Thyroid gland (tissue), 4 donors: Measurements from ENCODE around the gene USP34. TPM values are rescaled to one million over a fixed set of nuclear protein-coding genes. Genes with fewer than 3 reads are reported as not detected.
A peak's percentile ranks its signal among the peaks of the same experiment; 100 is the strongest.
"Not testable (repeated sequence)": the region's sequence is repeated elsewhere in the genome, so short reads cannot be mapped to it uniquely, and the experiment has no call there.

ENCODE experiments used
- DNase-seq, 2 donors: peaks; one replicate each; pipeline ENCODE4 v3.0.0-alpha.2; 2019
- H3K27ac ChIP-seq, 3 donors: fragments of 200-600 bp; sonication (generic); 1 replicate in 2 of 3; 2 replicates in 1 of 3; pipeline ENCODE4 v1.5.1; 2016 to 2019; ENCODE audit warnings: mild to moderate bottlenecking in 1 of 3, moderate library complexity in 1 of 3
- H3K27me3 ChIP-seq: fragments of 200-600 bp; sonication (generic); one replicate; pipeline ENCODE4 v1.5.1; 2019
- H3K36me3 ChIP-seq, 2 donors: fragments of 200-600 bp; sonication (generic); one replicate each; pipeline ENCODE4 v1.5.1; 2016 to 2019
- H3K4me1 ChIP-seq, 2 donors: fragments of 200-600 bp; sonication (generic); one replicate each; pipeline ENCODE4 v1.5.1; 2017 to 2019
- H3K4me3 ChIP-seq, 3 donors: fragments of 200-600 bp; sonication (generic); replicated peaks in 1 of 3; 1 replicate in 2 of 3; 2 replicates in 1 of 3; pipeline ENCODE4 v1.5.1; 2016; ENCODE audit warnings: mild to moderate bottlenecking in 1 of 3
- H3K9me3 ChIP-seq: fragments of 200-600 bp; sonication (generic); one replicate; pipeline ENCODE4 v1.5.1; 2017
- POLR2A ChIP-seq, 2 donors: fragments of 450-650 bp; IDR thresholded peaks; one replicate each; pipeline ENCODE4 v1.6.1; 2017; ENCODE audit warnings: antibody characterized with exemption in 2 of 2, mild to moderate bottlenecking in 2 of 2, moderate library complexity in 1 of 2
- WGBS, 2 donors: methylation state at CpG; one replicate each; pipeline ENCODE4 v1.1.5; 2017; 5-methylcytosine and 5-hydroxymethylcytosine counted together
- intact Hi-C: fragments of 100-400 bp; cut with DNase I; formaldehyde crosslinking; loops from one replicate; pipeline ENCODE4 v1.15.1; 2023
- total RNA-seq, 4 donors: library from RNA; depleted of rRNA; stranded (reverse); fragments of >200 nt; gene quantifications; one replicate each; pipeline ENCODE4 v1.2.3, GENCODE V29; 2016
- TF ChIP-seq, protein P1 (sequence below), 6 experiments: fragments of 200-600 bp in 3 of 6; fragments of 450-650 bp in 3 of 6; sonication (generic) in 3 of 6; IDR thresholded peaks; one replicate each; pipeline ENCODE4 v1.5.1; 2016 to 2019; ENCODE audit warnings: antibody characterized with exemption in 6 of 6, mild to moderate bottlenecking in 2 of 6, inconsistent platforms in 1 of 6, moderate library complexity in 1 of 6

The USP34 gene
- total RNA-seq, 4 donors from 2014 or later, result 171 to 271 (median 231) TPM

GRCh38 chr2:61460163-61460562, 10.7 kb downstream of the USP34 start:
- TF ChIP-seq, protein P1, sequence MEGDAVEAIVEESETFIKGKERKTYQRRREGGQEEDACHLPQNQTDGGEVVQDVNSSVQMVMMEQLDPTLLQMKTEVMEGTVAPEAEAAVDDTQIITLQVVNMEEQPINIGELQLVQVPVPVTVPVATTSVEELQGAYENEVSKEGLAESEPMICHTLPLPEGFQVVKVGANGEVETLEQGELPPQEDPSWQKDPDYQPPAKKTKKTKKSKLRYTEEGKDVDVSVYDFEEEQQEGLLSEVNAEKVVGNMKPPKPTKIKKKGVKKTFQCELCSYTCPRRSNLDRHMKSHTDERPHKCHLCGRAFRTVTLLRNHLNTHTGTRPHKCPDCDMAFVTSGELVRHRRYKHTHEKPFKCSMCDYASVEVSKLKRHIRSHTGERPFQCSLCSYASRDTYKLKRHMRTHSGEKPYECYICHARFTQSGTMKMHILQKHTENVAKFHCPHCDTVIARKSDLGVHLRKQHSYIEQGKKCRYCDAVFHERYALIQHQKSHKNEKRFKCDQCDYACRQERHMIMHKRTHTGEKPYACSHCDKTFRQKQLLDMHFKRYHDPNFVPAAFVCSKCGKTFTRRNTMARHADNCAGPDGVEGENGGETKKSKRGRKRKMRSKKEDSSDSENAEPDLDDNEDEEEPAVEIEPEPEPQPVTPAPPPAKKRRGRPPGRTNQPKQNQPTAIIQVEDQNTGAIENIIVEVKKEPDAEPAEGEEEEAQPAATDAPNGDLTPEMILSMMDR (IDR thresholded peaks at IDR 0.05), result no peak
- no peak for TF ChIP-seq POLR2A (IDR thresholded peaks at IDR 0.05)
- no peak for DNase-seq
- H3K27me3 ChIP-seq, result no peaks in the 10 kb centered on the region
- peaks cover 32 to 35% of the 10 kb centered on the region in 2 donors for H3K4me1 ChIP-seq
- WGBS, 2 donors, result 71 to 80% methylated on average over 4 of the region's 4 CpGs
- no peaks in the 10 kb centered on the region for H3K36me3 ChIP-seq
- intact Hi-C loops, result no loop called here
- H3K27ac ChIP-seq, result no peak overlapping the region
- no peaks in the 10 kb centered on the region for H3K9me3 ChIP-seq
- H3K4me3 ChIP-seq, result no peak overlapping the region

- WGBS, 2 donors, result 68 to 74% methylated on average over 6 of the region's 6 CpGs
- Histone ChIP-seq H3K9me3 (no peaks in the 10 kb centered on the region), H3K27ac (peak overlapping the region in 1 of 3 donors; percentile 23), H3K4me1 (peaks cover 18% of the 10 kb centered on the region in 2 donors), H3K27me3 (no peaks in the 10 kb centered on the region), H3K4me3 (no peak overlapping the region), H3K36me3 (no peaks in the 10 kb centered on the region)
- peak; percentile 53 to 60 for DNase-seq
- TF ChIP-seq POLR2A (IDR thresholded peaks at IDR 0.05), result no peak
- TF ChIP-seq, protein P1 (IDR thresholded peaks at IDR 0.05), result no peak
- intact Hi-C loops, result no loop called here
These were observed 14.0 kb downstream of the USP34 start for GRCh38 chr2:61456746-61457420.

DNA sequence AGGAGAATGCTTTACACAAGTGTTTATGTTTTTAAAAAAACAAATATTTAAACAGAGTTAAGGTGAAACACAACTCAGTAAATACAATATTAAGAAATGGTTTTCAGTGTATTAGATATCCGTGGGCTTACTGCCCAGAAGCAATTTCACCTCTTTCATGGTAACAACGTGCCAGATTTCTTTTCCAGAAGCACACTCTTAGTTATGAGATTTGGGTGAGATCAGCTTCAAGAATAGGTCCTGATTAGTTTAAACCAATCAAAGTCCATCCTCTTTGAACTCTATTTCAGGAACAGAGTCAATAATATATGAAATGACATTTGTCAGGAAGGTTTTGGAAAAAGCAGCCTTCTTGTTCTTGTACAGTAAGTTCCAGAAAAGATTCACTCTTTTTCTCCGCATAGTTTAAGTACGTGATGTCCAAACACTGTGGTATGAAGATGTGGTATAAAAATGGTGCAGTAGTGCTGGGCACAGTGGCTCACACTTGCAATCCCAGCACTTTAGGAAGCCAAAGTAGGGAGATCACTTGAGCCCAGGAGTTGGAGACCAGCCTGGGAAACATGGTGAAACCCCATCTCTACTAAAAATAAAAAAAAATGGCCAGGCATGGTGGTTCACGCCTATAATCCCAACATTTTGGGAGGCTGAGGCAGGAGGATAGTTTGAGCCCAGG, 14.7 kb downstream of the USP34 start:
- 82 to 83% methylated on average over 5 of the region's 5 CpGs for WGBS, 2 donors
- no peak for TF ChIP-seq POLR2A (IDR thresholded peaks at IDR 0.05)
- TF ChIP-seq, protein P1 (IDR thresholded peaks at IDR 0.05), result no peak
- intact Hi-C loops, result no loop called here
- Histone ChIP-seq H3K4me3 (no peak overlapping the region), H3K36me3 (no peaks in the 10 kb centered on the region), H3K27me3 (no peaks in the 10 kb centered on the region), H3K4me1 (peaks cover 18% of the 10 kb centered on the region in 2 donors), H3K9me3 (no peaks in the 10 kb centered on the region), H3K27ac (no peak overlapping the region)
- no peak for DNase-seq

GRCh38 chr2:61454972-61455371, 15.9 kb downstream of the USP34 start:
- DNase-seq, H3K36me3 ChIP-seq, H3K9me3 ChIP-seq, H3K4me3 ChIP-seq, intact Hi-C loops, H3K27ac ChIP-seq, H3K27me3 ChIP-seq: not testable (repeated sequence)
- peaks cover 18% of the 10 kb centered on the region in 2 donors for H3K4me1 ChIP-seq
- WGBS, 2 donors, result 99 to 100% methylated on average over 8 of the region's 8 CpGs

GRCh38 chr2:61454383-61454782, 16.5 kb downstream of the USP34 start:
- Histone ChIP-seq H3K36me3 (no peaks in the 10 kb centered on the region), H3K4me3 (no peak overlapping the region), H3K4me1 (peaks cover 18% of the 10 kb centered on the region in 2 donors), H3K9me3 (no peaks in the 10 kb centered on the region), H3K27me3 (no peaks in the 10 kb centered on the region), H3K27ac (no peak overlapping the region)
- no peak for DNase-seq
- intact Hi-C loops, result no loop called here
- WGBS, 2 donors, result 94 to 98% methylated on average over 5 of the region's 5 CpGs
- no peak for TF ChIP-seq POLR2A (IDR thresholded peaks at IDR 0.05)
- TF ChIP-seq, protein P1 (IDR thresholded peaks at IDR 0.05), result no peak
